Measurements from ENCODE around the gene RUSC2.

GRCh38 chr9:35510754-35511428 lies 21.0 kb downstream of the RUSC2 start:
- TF ChIP-seq CTCF (IDR thresholded peaks at IDR 0.05) (peak in 2 of 6 experiments; percentile 15 to 22), POLR2A (IDR thresholded peaks at IDR 0.05) (no peak)
